ENCODE measurements around the gene ZC3H15.
"Not testable (repeated sequence)": the region's sequence is repeated elsewhere in the genome, so short reads cannot be mapped to it uniquely, and the experiment has no call there.

ZC3H15 gene

GRCh38 chr2:186455613-186456012, 30.4 kb upstream of the ZC3H15 start:
- TF ChIP-seq CTCF (IDR thresholded peaks at IDR 0.05; ENCODE audit: low read depth, low read length) = no peak
- H3K4me3 ChIP-seq (ENCODE audit: low read depth, low read length) = no peak overlapping the region
- in situ Hi-C loops (cut with HindIII; ENCODE audit: low sequenced_read_pairs) = no loop called here
- no peak for DNase-seq (ENCODE audit: low read depth, low spot score)

GRCh38 chr2:186456941-186457340, 29.1 kb upstream of the ZC3H15 start:
- peak; percentile 85 for DNase-seq (ENCODE audit: low read depth, low spot score)
- in situ Hi-C loops (cut with HindIII; ENCODE audit: low sequenced_read_pairs) = no loop called here
- no peak overlapping the region for H3K4me3 ChIP-seq (ENCODE audit: low read depth, low read length)
- no peak for TF ChIP-seq CTCF (IDR thresholded peaks at IDR 0.05; ENCODE audit: low read depth, low read length)

GRCh38 chr2:186457908-186458307, 28.2 kb upstream of the ZC3H15 start:
- no peak for TF ChIP-seq CTCF (IDR thresholded peaks at IDR 0.05; ENCODE audit: low read depth, low read length)
- in situ Hi-C loops (cut with HindIII; ENCODE audit: low sequenced_read_pairs) = no loop called here
- no peak for DNase-seq (ENCODE audit: low read depth, low spot score)

GRCh38 chr2:186459009-186459408, 27.1 kb upstream of the ZC3H15 start:
- peak; percentile 31 for TF ChIP-seq CTCF (IDR thresholded peaks at IDR 0.05; ENCODE audit: low read depth, low read length)
- DNase-seq (ENCODE audit: low read depth, low spot score) = peak; percentile 10
- H3K4me3 ChIP-seq (ENCODE audit: low read depth, low read length) = no peak overlapping the region
- in situ Hi-C loops (cut with HindIII; ENCODE audit: low sequenced_read_pairs) = no loop called here

More at GRCh38 chr2:186457908-186458307, 28.2 kb upstream of the ZC3H15 start:
- H3K4me3 ChIP-seq (ENCODE audit: low read depth, low read length) = no peak overlapping the region

- peak; percentile 37 for TF ChIP-seq CTCF (IDR thresholded peaks at IDR 0.05; ENCODE audit: low read depth, low read length)
- in situ Hi-C loops (cut with HindIII; ENCODE audit: low sequenced_read_pairs) = no loop called here
- peak; percentile 26 for DNase-seq (ENCODE audit: low read depth, low spot score)
Measured at GRCh38 chr2:186460465-186460864, 25.6 kb upstream of the ZC3H15 start.

GRCh38 chr2:186466743-186467142, 19.3 kb upstream of the ZC3H15 start:
- no peak for TF ChIP-seq CTCF (IDR thresholded peaks at IDR 0.05; ENCODE audit: low read depth, low read length)
- no peak for DNase-seq (ENCODE audit: low read depth, low spot score)
- H3K4me3 ChIP-seq (ENCODE audit: low read depth, low read length) = no peak overlapping the region
- in situ Hi-C loops (cut with HindIII; ENCODE audit: low sequenced_read_pairs) = no loop called here

More at GRCh38 chr2:186460465-186460864, 25.6 kb upstream of the ZC3H15 start:
- no peak overlapping the region for H3K4me3 ChIP-seq (ENCODE audit: low read depth, low read length)

- H3K4me3 ChIP-seq (ENCODE audit: low read depth, low read length) = no peak overlapping the region
Measured at GRCh38 chr2:186467421-186467820, 18.6 kb upstream of the ZC3H15 start.

GRCh38 chr2:186472722-186473493, 13.2 kb upstream of the ZC3H15 start:
- in situ Hi-C loops (cut with HindIII; ENCODE audit: low sequenced_read_pairs); H3K4me3 ChIP-seq (ENCODE audit: low read depth, low read length); DNase-seq (ENCODE audit: low read depth, low spot score): not testable (repeated sequence)

More at GRCh38 chr2:186467421-186467820, 18.6 kb upstream of the ZC3H15 start:
- in situ Hi-C loops (cut with HindIII; ENCODE audit: low sequenced_read_pairs) = no loop called here
- TF ChIP-seq CTCF (IDR thresholded peaks at IDR 0.05; ENCODE audit: low read depth, low read length) = no peak
- no peak for DNase-seq (ENCODE audit: low read depth, low spot score)

GRCh38 chr2:186474239-186474638, 11.8 kb upstream of the ZC3H15 start:
- in situ Hi-C loops (cut with HindIII; ENCODE audit: low sequenced_read_pairs); DNase-seq (ENCODE audit: low read depth, low spot score); H3K4me3 ChIP-seq (ENCODE audit: low read depth, low read length): not testable (repeated sequence)

Data from astrocyte of the spinal cord (primary cell).